Activated CD4-positive, alpha-beta T cell treated with anti-CD3 and anti-CD28 coated beads, Interleukin-2, amount 50 U/mL, for 16 hours (primary cell): ENCODE results near the gene TSNAXIP1.

Experiments
- DNase-seq: peaks from one replicate; pipeline ENCODE4 v3.0.0-alpha.2; 2020

Gene TSNAXIP1, protein sequence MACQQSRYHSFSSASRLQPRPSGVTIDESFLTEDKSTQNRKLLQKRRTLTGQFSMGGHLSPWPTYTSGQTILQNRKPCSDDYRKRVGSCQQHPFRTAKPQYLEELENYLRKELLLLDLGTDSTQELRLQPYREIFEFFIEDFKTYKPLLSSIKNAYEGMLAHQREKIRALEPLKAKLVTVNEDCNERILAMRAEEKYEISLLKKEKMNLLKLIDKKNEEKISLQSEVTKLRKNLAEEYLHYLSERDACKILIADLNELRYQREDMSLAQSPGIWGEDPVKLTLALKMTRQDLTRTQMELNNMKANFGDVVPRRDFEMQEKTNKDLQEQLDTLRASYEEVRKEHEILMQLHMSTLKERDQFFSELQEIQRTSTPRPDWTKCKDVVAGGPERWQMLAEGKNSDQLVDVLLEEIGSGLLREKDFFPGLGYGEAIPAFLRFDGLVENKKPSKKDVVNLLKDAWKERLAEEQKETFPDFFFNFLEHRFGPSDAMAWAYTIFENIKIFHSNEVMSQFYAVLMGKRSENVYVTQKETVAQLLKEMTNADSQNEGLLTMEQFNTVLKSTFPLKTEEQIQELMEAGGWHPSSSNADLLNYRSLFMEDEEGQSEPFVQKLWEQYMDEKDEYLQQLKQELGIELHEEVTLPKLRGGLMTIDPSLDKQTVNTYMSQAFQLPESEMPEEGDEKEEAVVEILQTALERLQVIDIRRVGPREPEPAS

DNA sequence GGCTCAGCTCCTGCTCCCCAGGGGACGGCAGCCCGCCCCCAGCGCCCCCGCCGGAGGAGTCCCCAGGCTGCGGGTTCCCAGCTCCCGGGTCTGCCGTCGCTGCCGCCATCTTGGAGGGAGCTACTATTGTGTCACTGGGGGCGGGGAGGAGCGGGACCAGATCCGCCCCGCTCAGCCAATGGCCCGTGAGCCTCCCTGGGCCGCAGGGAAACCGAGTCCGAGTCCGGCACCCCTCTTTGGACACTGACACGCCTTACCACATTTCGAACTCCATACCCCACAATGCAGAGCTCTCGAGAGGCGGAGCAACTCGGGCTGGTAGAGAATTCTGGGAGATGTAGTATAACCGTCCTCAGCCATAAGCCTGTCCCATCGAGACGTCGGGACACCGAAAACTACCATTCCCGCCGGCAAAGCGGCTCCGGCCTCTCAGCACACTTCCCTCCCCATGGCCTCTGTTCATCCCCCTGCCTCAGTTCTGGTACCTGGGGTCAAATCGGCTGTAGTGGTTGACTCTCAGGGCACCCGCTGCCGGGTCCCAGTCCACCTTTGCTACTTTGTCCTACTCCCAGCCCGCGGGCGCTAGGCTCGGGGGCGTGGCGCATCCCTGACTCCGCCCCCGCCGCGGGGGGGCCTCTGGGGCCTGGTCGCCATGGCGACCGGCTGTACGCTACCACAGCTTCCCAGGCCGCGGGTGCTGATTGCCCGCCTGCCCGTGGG is at the start of gene TSNAXIP1, which contains the start of gene RANBP10:
TSNAXIP1 (plus strand) TSS at position 462 of the 720 bp plus-strand sequence. CDS start 261 bp downstream, outside the sequence.
RANBP10 (minus strand) TSS at position 133 of the 720 bp plus-strand sequence; CDS start at position 109, 24 bp downstream.
- peak; percentile 99 for DNase-seq

- no peak for DNase-seq
These were observed 48.7 kb upstream of the TSNAXIP1 start for GRCh38 chr16:67758006-67758405.

GRCh38 chr16:67758966-67759365 is 47.7 kb upstream of the TSNAXIP1 start:
- no peak for DNase-seq

GRCh38 chr16:67760206-67760955 is 46.3 kb upstream of the TSNAXIP1 start:
- no peak for DNase-seq

DNA sequence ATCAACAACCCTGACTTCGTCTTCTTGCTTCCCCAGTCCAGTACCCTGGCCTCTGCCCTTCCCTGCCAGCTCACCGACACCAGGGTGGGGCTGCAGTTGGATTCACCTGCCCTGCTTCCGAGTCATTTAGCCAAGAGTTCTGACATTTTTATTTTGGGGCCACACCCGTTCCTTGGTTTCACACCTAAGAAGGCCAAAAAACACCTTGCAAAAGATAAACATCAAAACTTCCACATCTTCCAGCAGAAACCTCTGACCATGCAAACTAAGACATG is 45.8 kb upstream of the TSNAXIP1 start:
- no peak for DNase-seq

GRCh38 chr16:67761924-67762323 is 44.8 kb upstream of the TSNAXIP1 start:
- DNase-seq: no peak

- no peak for DNase-seq
These were observed 44.3 kb upstream of the TSNAXIP1 start for GRCh38 chr16:67762385-67762784.

DNA sequence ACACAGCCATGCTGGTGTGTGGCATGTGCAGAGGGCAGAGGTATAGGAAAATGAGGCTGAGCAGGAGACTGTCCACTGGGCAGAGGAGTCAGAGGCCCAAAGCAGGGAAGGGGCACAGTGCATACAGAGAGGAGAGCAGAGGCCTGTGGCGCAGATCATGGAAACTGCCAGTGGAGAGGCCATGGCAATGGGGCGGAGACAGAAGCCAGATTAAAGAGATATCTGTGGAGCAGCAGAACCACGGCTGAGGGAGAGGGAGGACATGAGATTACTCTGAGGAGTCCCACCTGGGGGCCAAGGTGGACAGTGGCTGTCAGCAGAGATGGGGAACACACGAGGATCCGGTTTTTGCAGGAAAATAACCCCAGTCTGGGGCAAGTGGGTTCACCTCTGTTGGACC is 43.6 kb upstream of the TSNAXIP1 start:
- no peak for DNase-seq

DNA sequence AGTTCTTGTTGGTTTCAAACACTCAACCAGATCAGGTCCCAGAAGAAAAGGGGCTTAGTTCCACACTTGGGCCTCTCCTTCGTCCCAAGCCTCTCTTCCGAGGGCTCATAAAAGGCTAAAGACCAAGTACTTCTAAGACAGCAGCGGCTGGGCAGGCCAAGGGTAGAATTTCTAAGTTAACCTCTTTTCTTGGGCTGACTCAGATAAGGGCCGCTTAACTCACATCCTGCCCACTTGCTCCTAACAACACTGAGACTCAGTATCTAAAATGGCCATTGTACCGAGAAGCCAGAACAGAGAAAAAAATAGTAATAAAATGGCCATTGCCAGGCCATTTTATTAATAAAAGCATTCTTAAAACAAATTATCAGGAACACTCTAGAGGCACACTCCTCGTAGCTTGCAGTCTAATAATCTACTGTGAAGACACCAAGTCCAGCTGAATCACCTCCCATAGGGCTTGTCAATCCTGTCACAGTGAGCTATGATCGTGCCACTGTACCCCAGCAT is 42.5 kb upstream of the TSNAXIP1 start:
- no peak for DNase-seq

- DNase-seq: no peak
These were observed 40.4 kb upstream of the TSNAXIP1 start for GRCh38 chr16:67766291-67766690.

- DNase-seq: no peak
These were observed 38.7 kb upstream of the TSNAXIP1 start for GRCh38 chr16:67767953-67768352.

DNA sequence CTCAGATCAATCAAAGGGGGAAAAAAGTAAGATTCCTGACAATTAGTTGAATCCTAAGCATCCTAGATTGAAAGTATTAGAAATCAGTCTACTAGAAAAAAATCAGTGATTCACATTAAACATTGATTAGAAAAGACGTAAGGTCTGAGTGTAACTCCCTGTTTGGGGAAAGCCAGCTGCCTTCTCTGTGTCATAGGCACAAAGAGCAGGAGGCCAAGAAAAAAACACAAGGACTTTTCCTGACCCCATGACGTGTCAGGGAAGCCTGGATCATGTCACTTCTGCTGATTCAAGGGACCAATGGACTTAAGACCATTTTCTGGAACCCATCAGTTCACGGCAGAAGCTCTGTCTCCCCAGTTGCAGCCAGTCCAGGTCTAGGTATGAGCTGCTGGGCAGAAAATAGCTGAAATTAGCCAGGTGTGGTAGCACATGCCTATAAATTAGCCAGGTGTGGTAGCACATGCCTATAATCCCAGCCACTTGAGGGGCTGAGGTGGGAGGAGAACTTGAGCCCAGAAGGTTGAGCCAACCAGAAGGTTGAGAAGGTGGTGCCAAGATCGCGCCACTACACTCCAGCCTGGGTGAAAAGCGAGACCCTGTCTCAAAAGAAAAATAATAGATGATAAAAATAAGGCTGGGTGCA is 36.2 kb upstream of the TSNAXIP1 start:
- DNase-seq: no peak

GRCh38 chr16:67773099-67773498 is 33.6 kb upstream of the TSNAXIP1 start:
- no peak for DNase-seq

DNA sequence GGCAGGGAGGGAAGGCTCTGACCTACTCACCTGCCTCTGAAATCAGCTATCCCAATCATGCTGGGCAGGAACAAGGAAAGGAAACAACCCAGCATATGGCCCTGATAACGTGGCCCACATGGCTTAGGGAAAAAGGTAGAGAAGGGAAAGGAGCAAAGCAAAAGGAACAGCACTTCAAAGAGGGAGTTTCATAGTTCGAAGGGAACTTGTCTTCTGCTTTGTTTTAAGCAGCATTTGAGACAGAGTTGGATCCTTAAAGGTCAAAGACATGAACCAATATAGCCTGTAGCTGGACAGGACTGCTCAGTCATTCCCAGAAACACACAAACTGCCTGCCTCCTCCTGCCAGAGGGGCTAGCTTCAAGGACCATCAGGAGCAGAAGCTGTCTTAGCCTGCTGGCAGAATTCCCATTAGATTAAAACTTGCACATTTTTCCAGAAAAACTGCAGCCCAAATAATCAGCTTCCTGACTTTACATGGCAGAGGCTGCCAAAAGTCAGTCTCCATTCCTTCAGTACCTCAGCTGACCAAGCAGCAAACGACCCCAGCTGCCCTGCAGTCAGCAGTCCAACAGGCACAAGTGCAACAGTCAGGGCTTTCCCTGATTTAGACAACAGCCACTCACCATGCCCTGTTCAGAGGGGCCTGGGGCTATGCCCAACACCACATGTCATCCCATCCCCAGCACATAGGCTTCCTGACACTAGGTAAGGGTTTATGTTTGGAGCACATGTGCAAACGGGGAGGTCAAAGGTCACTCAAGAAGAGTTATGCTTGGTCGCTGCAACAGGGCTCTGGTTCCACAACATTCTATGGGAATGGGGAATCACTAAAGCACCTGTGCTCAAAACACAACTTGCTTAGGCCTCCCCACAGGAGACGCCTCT is 32.9 kb upstream of the TSNAXIP1 start:
- no peak for DNase-seq

DNA sequence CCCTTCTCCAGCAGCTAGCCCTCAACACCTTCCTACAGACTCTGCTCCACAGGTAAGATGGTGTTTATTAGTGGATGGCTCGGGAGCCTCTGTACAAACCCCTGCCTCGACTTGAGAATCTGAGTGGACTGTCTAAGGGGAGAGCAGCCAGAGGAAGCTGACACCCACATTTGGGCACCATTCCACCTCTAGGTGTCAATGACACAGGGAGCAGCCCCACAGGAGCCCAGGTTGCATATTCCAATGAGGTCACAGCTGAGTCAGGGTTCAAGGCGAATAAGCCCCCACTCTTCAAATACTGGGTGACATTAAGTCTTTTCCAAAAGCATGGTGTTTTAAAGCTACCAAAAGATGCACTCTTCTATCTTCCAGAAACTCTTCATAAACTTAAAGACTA is 32.2 kb upstream of the TSNAXIP1 start:
- DNase-seq: no peak

- no peak for DNase-seq
These were observed 31.4 kb upstream of the TSNAXIP1 start for GRCh38 chr16:67775273-67775672.

- no peak for DNase-seq
These were observed 27.3 kb upstream of the TSNAXIP1 start for GRCh38 chr16:67779256-67780014.

GRCh38 chr16:67780847-67781564 is 25.7 kb upstream of the TSNAXIP1 start:
- no peak for DNase-seq

DNA sequence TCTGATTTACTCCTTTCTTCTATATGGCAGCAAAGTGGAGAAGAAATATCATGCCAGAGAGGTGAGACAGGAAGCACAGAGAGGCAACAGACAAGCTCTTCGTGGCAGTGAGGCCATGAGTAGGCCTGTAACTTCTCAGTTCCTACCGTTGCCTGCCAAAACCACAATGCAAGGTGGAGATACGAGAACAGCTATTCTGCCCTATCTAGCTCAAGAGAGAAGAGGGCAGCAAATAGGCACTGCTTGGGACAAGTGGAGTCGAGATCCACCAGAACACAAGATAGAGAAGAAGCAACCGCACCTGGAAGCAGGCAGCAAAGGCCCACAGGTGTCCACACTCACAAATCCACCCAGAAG is 25.1 kb upstream of the TSNAXIP1 start:
- DNase-seq: peak; percentile 23
